ENCODE data around the gene ACP4. TPM values are rescaled to one million over a fixed set of nuclear protein-coding genes. Genes with fewer than 3 reads are reported as not detected.

ACP4 gene
- total RNA-seq, 1 experiment from 2014 or later = not detected

- H3K4me3 Mint-ChIP-seq (ENCODE audit: unreplicated experiment) = no peak overlapping the region
- POLR2A ChIA-PET = no interaction called here
- TF ChIP-seq CTCF (IDR thresholded peaks at IDR 0.05; ENCODE audit: unreplicated experiment) = no peak
- CTCF ChIA-PET = interaction anchor here (1.2 to 2.5 kb wide), 2 partner anchors 248 to 417 kb away, joined by 4 to 21 read pairs; no protein-coding TSS in a partner anchor
- intact Hi-C loops (cut with micrococcal nuclease) = no loop called here
- peaks cover 9% of the 10 kb centered on the region for H3K36me3 Mint-ChIP-seq (ENCODE audit: insufficient read depth, unreplicated experiment)
- no TSS peak for BruUV-seq (replicated peaks)
- no peak for DNase-seq (ENCODE audit: unreplicated experiment)
- no peaks in the 10 kb centered on the region for H3K4me1 Mint-ChIP-seq (ENCODE audit: insufficient read depth, unreplicated experiment)
- H3K9me3 Mint-ChIP-seq (ENCODE audit: unreplicated experiment) = no peaks in the 10 kb centered on the region
- H3K27me3 Mint-ChIP-seq (ENCODE audit: insufficient read depth, unreplicated experiment) = peaks cover 13% of the 10 kb centered on the region
- no peak overlapping the region for H3K27ac Mint-ChIP-seq (ENCODE audit: low read depth, unreplicated experiment)
Observed at GRCh38 chr19:50785329-50785728, 4.9 kb upstream of the ACP4 start.

GRCh38 chr19:50790922-50791467 is 780 bp downstream of the ACP4 start:
- ChIA-PET CTCF (interaction anchor here (0.5 to 2.6 kb wide), 4 partner anchors 131 to 330 kb away, joined by 3 to 7 read pairs (median 4); no protein-coding TSS in a partner anchor), POLR2A (interaction anchor here (5.1 kb wide), 1 partner anchor 13 kb away, joined by 33 read pairs; no protein-coding TSS in a partner anchor)
- BruUV-seq (replicated peaks) = no TSS peak
- DNase-seq (ENCODE audit: unreplicated experiment) = no peak
- no peak overlapping the region for H3K27ac Mint-ChIP-seq (ENCODE audit: low read depth, unreplicated experiment)
- H3K36me3 Mint-ChIP-seq (ENCODE audit: insufficient read depth, unreplicated experiment) = peaks cover 19% of the 10 kb centered on the region
- no peaks in the 10 kb centered on the region for H3K4me1 Mint-ChIP-seq (ENCODE audit: insufficient read depth, unreplicated experiment)
- no peak for TF ChIP-seq CTCF (IDR thresholded peaks at IDR 0.05; ENCODE audit: unreplicated experiment)
- H3K4me3 Mint-ChIP-seq (ENCODE audit: unreplicated experiment) = no peak overlapping the region
- H3K9me3 Mint-ChIP-seq (ENCODE audit: unreplicated experiment) = no peaks in the 10 kb centered on the region
- H3K27me3 Mint-ChIP-seq (ENCODE audit: insufficient read depth, unreplicated experiment) = no peaks in the 10 kb centered on the region
- intact Hi-C loops (cut with micrococcal nuclease) = no loop called here

- intact Hi-C loops (cut with micrococcal nuclease) = no loop called here
- no peaks in the 10 kb centered on the region for H3K27me3 Mint-ChIP-seq (ENCODE audit: insufficient read depth, unreplicated experiment)
- BruUV-seq (replicated peaks) = no TSS peak
- H3K4me3 Mint-ChIP-seq (ENCODE audit: unreplicated experiment) = no peak overlapping the region
- peaks cover 26% of the 10 kb centered on the region for H3K36me3 Mint-ChIP-seq (ENCODE audit: insufficient read depth, unreplicated experiment)
- H3K4me1 Mint-ChIP-seq (ENCODE audit: insufficient read depth, unreplicated experiment) = no peaks in the 10 kb centered on the region
- CTCF ChIA-PET = interaction anchor here (0.5 to 2.6 kb wide), 3 partner anchors 130 to 435 kb away, joined by 3 to 7 read pairs (median 5); no protein-coding TSS in a partner anchor
- POLR2A ChIA-PET = interaction anchor here (5.1 kb wide), 1 partner anchor 12 kb away, joined by 33 read pairs; no protein-coding TSS in a partner anchor
- no peak for DNase-seq (ENCODE audit: unreplicated experiment)
- no peak for TF ChIP-seq CTCF (IDR thresholded peaks at IDR 0.05; ENCODE audit: unreplicated experiment)
- no peaks in the 10 kb centered on the region for H3K9me3 Mint-ChIP-seq (ENCODE audit: unreplicated experiment)
- no peak overlapping the region for H3K27ac Mint-ChIP-seq (ENCODE audit: low read depth, unreplicated experiment)
Observed at GRCh38 chr19:50791594-50792271, 1.5 kb downstream of the ACP4 start.

Measured in MCF 10A (cell line).